Measurements from ENCODE around the gene CLSTN2. TPM values are rescaled to one million over a fixed set of nuclear protein-coding genes. Genes with fewer than 3 reads are reported as not detected.
"Not testable (repeated sequence)": the region's sequence is repeated elsewhere in the genome, so short reads cannot be mapped to it uniquely, and the experiment has no call there.

CLSTN2 gene
- polyA plus RNA-seq, 3 donors: not detected

DNA sequence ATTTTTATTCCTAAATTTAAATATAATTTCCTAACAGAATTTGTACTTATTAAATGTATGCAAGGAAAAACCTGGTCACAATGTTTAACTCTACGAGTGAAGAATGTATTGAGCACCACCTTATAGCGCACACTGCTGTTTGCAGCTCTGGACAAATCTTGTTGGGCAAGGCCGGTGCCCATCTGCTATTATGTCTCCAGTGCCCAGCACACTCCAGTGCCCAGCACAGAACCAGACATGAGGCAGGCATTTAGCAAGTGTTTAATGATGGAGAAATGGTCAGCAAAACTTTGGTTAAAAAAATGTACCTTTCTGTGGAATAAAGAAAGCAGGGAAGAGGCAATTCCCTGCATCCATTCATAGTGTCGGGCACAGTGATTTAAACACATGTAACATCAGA, 488.2 kb downstream of the CLSTN2 start:
- Histone ChIP-seq H3K9me3 (replicated peaks in 1 of 2; ENCODE audit: control insufficient read depth in 1 of 2, insufficient read depth in 1 of 2, low read length in 2 of 2) (no peaks in the 10 kb centered on the region), H2AFZ (ENCODE audit: insufficient read depth, low read depth, low read length, poor library complexity, severe bottlenecking) (no peak overlapping the region), H3K9ac (ENCODE audit: insufficient read depth, low read length, poor library complexity, severe bottlenecking) (no peak overlapping the region), H3K27me3 (ENCODE audit: control insufficient read depth in 2 of 2, insufficient read depth in 2 of 2, low read length in 2 of 2) (no peaks in the 10 kb centered on the region), H3K4me3 (replicated peaks in 1 of 3; ENCODE audit: low read depth in 2 of 3, low read length in 3 of 3) (no peak overlapping the region), H3K4me2 (replicated peaks; ENCODE audit: extremely low read depth, low read length, poor library complexity, severe bottlenecking) (no peak overlapping the region), H3K36me3 (replicated peaks in 1 of 2; ENCODE audit: control insufficient read depth in 1 of 2, insufficient read depth in 2 of 2, low read length in 2 of 2) (no peaks in the 10 kb centered on the region), H4K20me1 (ENCODE audit: insufficient read depth, low read length) (no peaks in the 10 kb centered on the region), H3K4me1 (ENCODE audit: control insufficient read depth in 1 of 2, insufficient read depth in 2 of 2, low read length in 2 of 2) (no peaks in the 10 kb centered on the region), H3K79me2 (ENCODE audit: insufficient read depth, low read length) (no peaks in the 10 kb centered on the region), H3K27ac (ENCODE audit: low read depth in 1 of 2, low read length in 2 of 2) (no peak overlapping the region)
- H3K36me3 Mint-ChIP-seq: no peaks in the 10 kb centered on the region
- no CpG with 5 or more reads among the region's 4 CpGs for WGBS (ENCODE audit: insufficient coverage)
- no peaks in the 10 kb centered on the region for H3K4me1 Mint-ChIP-seq
- intact Hi-C loops (cut with micrococcal nuclease): no loop called here
- no peak for DNase-seq
- no peak overlapping the region for H3K27ac Mint-ChIP-seq
- peaks cover 0 to 1% (median 0%) of the 10 kb centered on the region in 7 donors for H3K9me3 Mint-ChIP-seq
- peaks cover 6 to 8% (median 7%) of the 10 kb centered on the region in 3 donors for H3K27me3 Mint-ChIP-seq (ENCODE audit: low read depth in 3 of 3)
- TF ChIP-seq CTCF (IDR thresholded peaks at IDR 0.05): no peak
- H3K4me3 Mint-ChIP-seq: no peak overlapping the region

DNA sequence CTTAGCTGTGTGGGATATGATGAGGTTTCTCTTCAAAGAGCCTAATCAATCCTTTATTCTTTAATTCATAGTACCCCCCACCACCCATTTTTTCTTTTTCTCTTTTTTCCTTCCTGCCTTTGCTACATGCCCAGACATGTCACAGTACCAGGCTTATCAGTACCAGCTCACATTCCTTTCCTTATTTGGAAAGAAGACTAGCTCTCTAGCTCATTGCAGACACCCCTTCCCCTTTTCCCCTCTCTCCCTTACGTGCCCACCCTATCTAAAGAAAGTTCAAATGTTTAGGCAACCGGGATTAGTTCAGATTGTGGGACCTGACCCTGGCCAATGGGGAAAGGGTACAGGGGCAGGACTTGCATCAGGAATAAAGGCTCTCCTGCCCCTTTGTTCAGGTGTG, 488.6 kb downstream of the CLSTN2 start:
- H3K36me3 Mint-ChIP-seq; H3K9ac ChIP-seq (ENCODE audit: insufficient read depth, low read length, poor library complexity, severe bottlenecking); H3K4me1 Mint-ChIP-seq; H4K20me1 ChIP-seq (ENCODE audit: insufficient read depth, low read length); DNase-seq; H3K4me3 Mint-ChIP-seq; H3K4me2 ChIP-seq (replicated peaks; ENCODE audit: extremely low read depth, low read length, poor library complexity, severe bottlenecking); H3K4me3 ChIP-seq (replicated peaks in 1 of 3; ENCODE audit: low read depth in 2 of 3, low read length in 3 of 3); H3K9me3 ChIP-seq (replicated peaks in 1 of 2; ENCODE audit: control insufficient read depth in 1 of 2, insufficient read depth in 1 of 2, low read length in 2 of 2); H3K4me1 ChIP-seq (ENCODE audit: control insufficient read depth in 1 of 2, insufficient read depth in 2 of 2, low read length in 2 of 2); H2AFZ ChIP-seq (ENCODE audit: insufficient read depth, low read depth, low read length, poor library complexity, severe bottlenecking); H3K27me3 Mint-ChIP-seq (ENCODE audit: low read depth in 3 of 3); H3K27me3 ChIP-seq (ENCODE audit: control insufficient read depth in 2 of 2, insufficient read depth in 2 of 2, low read length in 2 of 2); H3K79me2 ChIP-seq (ENCODE audit: insufficient read depth, low read length); H3K9me3 Mint-ChIP-seq; H3K27ac ChIP-seq (ENCODE audit: low read depth in 1 of 2, low read length in 2 of 2); H3K36me3 ChIP-seq (replicated peaks in 1 of 2; ENCODE audit: control insufficient read depth in 1 of 2, insufficient read depth in 2 of 2, low read length in 2 of 2); intact Hi-C loops (cut with micrococcal nuclease); H3K27ac Mint-ChIP-seq: not testable (repeated sequence)
- WGBS (ENCODE audit: insufficient coverage): no CpG with 5 or more reads among the region's 2 CpGs
